ENCODE data around the gene SENP5. TPM values are rescaled to one million over a fixed set of nuclear protein-coding genes. Genes with fewer than 3 reads are reported as not detected.
"Not testable (repeated sequence)": the region's sequence is repeated elsewhere in the genome, so short reads cannot be mapped to it uniquely, and the experiment has no call there.

The SENP5 gene
- total and polyA plus RNA-seq, 5 donors from 2014 or later = 6.2 to 67.5 (median 7.1) TPM

GRCh38 chr3:196936288-196936687, 68.6 kb downstream of the SENP5 start:
- peaks cover 42% of the 10 kb centered on the region for H3K36me3 Mint-ChIP-seq
- Histone ChIP-seq H3K27me3 (ENCODE audit: control insufficient read depth, insufficient read depth, low read length) (no peaks in the 10 kb centered on the region), H3K36me3 (ENCODE audit: control insufficient read depth, insufficient read depth, low read length) (peaks cover 74% of the 10 kb centered on the region), H3K4me3 (ENCODE audit: low read depth, low read length) (no peak overlapping the region), H3K9me3 (ENCODE audit: control insufficient read depth in 2 of 2, low read length in 2 of 2) (no peaks in the 10 kb centered on the region), H3K27ac (ENCODE audit: insufficient read depth, low read length, poor library complexity, severe bottlenecking) (no peak overlapping the region), H3K4me1 (ENCODE audit: control insufficient read depth, insufficient read depth, low read length, poor library complexity, severe bottlenecking) (peaks cover 8% of the 10 kb centered on the region)
- no peak overlapping the region for H3K27ac Mint-ChIP-seq
- no peak for ATAC-seq (ENCODE audit: low read depth in 2 of 2)
- no peaks in the 10 kb centered on the region for H3K9me3 Mint-ChIP-seq
- no peaks in the 10 kb centered on the region for H3K27me3 Mint-ChIP-seq
- peaks cover under 1 to 29% (median 18%) of the 10 kb centered on the region in 4 donors for H3K4me1 Mint-ChIP-seq
- no peak for DNase-seq
- no peak overlapping the region for H3K4me3 Mint-ChIP-seq

DNA sequence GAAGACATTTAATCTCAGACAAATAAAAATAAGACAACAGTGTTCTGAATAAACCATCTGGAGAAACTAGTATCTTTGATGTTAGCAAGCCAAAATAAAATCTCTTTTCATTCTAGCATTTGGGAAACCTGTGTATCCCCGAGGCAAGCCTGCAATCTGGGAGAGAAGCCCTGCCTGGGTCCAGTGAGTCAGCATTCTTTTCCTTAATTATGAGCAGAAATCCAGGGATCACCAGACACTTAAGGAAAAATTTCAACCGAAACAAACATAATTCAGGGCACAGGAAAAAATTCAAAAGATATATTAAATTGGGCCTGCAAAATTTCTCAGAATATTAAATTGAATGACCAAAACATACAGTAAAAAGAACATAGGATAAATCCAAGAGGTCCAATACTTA, 70.4 kb downstream of the SENP5 start:
- ATAC-seq (ENCODE audit: low read depth in 2 of 2) = no peak

DNA sequence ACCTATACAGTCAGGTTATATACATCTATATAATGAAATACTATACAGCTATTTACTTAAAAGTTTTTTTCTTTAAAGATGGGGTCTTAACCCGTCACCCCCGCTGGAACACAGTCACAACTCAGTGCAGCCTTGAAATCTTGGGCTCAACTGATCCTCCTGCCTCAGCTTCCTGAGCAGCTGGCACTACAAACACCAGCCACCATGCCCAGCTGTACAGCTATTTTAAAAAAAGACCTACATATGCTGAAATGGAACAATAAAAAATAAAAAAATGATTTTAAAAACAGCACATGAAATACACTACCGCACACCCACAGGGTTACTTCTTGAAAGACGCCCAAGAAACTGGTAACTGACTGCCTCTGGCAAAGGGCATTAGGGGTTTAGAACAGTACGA, 70.9 kb downstream of the SENP5 start:
- Mint-ChIP-seq H3K4me3 (peak overlapping the region in 1 of 4 donors; percentile 98), H3K9me3 (no peaks in the 10 kb centered on the region), H3K27ac (peak overlapping the region in 2 of 3 donors; percentile 17 to 18), H3K27me3 (peaks cover 4% of the 10 kb centered on the region), H3K36me3 (peaks cover 35% of the 10 kb centered on the region), H3K4me1 (peaks cover 15 to 48% (median 31%) of the 10 kb centered on the region in 4 donors)
- no peak for ATAC-seq (ENCODE audit: low read depth in 2 of 2)
- Histone ChIP-seq H3K36me3 (ENCODE audit: control insufficient read depth, insufficient read depth, low read length) (peaks cover 59% of the 10 kb centered on the region), H3K27ac (ENCODE audit: insufficient read depth, low read length, poor library complexity, severe bottlenecking) (no peak overlapping the region), H3K4me1 (ENCODE audit: control insufficient read depth, insufficient read depth, low read length, poor library complexity, severe bottlenecking) (peaks cover 24% of the 10 kb centered on the region), H3K27me3 (ENCODE audit: control insufficient read depth, insufficient read depth, low read length) (no peaks in the 10 kb centered on the region), H3K4me3 (ENCODE audit: low read depth, low read length) (no peak overlapping the region), H3K9me3 (ENCODE audit: control insufficient read depth in 2 of 2, low read length in 2 of 2) (no peaks in the 10 kb centered on the region)
- DNase-seq = no peak

More for the DNA sequence above, 70.4 kb downstream of the SENP5 start:
- Histone ChIP-seq H3K27ac (ENCODE audit: insufficient read depth, low read length, poor library complexity, severe bottlenecking) (no peak overlapping the region), H3K4me1 (ENCODE audit: control insufficient read depth, insufficient read depth, low read length, poor library complexity, severe bottlenecking) (peaks cover 19% of the 10 kb centered on the region), H3K36me3 (ENCODE audit: control insufficient read depth, insufficient read depth, low read length) (peaks cover 62% of the 10 kb centered on the region), H3K9me3 (ENCODE audit: control insufficient read depth in 2 of 2, low read length in 2 of 2) (no peaks in the 10 kb centered on the region), H3K4me3 (ENCODE audit: low read depth, low read length) (no peak overlapping the region), H3K27me3 (ENCODE audit: control insufficient read depth, insufficient read depth, low read length) (no peaks in the 10 kb centered on the region)
- peaks cover 35% of the 10 kb centered on the region for H3K36me3 Mint-ChIP-seq
- peaks cover 4% of the 10 kb centered on the region for H3K27me3 Mint-ChIP-seq
- DNase-seq = no peak
- peaks cover 11 to 44% (median 26%) of the 10 kb centered on the region in 4 donors for H3K4me1 Mint-ChIP-seq
- H3K9me3 Mint-ChIP-seq = no peaks in the 10 kb centered on the region
- no peak overlapping the region for H3K27ac Mint-ChIP-seq
- H3K4me3 Mint-ChIP-seq = no peak overlapping the region

- peaks cover 35% of the 10 kb centered on the region for H3K36me3 Mint-ChIP-seq
- H3K4me1 Mint-ChIP-seq = peaks cover 15 to 61% (median 39%) of the 10 kb centered on the region in 4 donors
- H3K27ac ChIP-seq (ENCODE audit: insufficient read depth, low read length, poor library complexity, severe bottlenecking) = peak overlapping the region; percentile 97
- peaks cover 4% of the 10 kb centered on the region for H3K27me3 Mint-ChIP-seq
- no peaks in the 10 kb centered on the region for H3K9me3 Mint-ChIP-seq
- H3K4me3 ChIP-seq (ENCODE audit: low read depth, low read length) = peak overlapping the region; percentile 90
- H3K4me3 Mint-ChIP-seq = peak overlapping the region; percentile 98
- H3K9me3 ChIP-seq (ENCODE audit: control insufficient read depth in 2 of 2, low read length in 2 of 2) = no peaks in the 10 kb centered on the region
- peaks cover 28% of the 10 kb centered on the region for H3K4me1 ChIP-seq (ENCODE audit: control insufficient read depth, insufficient read depth, low read length, poor library complexity, severe bottlenecking)
- peaks cover 27% of the 10 kb centered on the region for H3K36me3 ChIP-seq (ENCODE audit: control insufficient read depth, insufficient read depth, low read length)
- peak in 2 of 3 donors; percentile 55 to 65 for DNase-seq
- peak overlapping the region; percentile 98 to 99 (median 99) for H3K27ac Mint-ChIP-seq
- H3K27me3 ChIP-seq (ENCODE audit: control insufficient read depth, insufficient read depth, low read length) = no peaks in the 10 kb centered on the region
- ATAC-seq (ENCODE audit: low read depth in 2 of 2) = peak; percentile 24 to 25
Observed at GRCh38 chr3:196941729-196942225, 74.1 kb downstream of the SENP5 start.

- no peaks in the 10 kb centered on the region for H3K27me3 ChIP-seq (ENCODE audit: control insufficient read depth, insufficient read depth, low read length)
- Mint-ChIP-seq H3K27ac (peak within 1 kb of the TSS; percentile 98 to 99 (median 99)), H3K36me3 (peaks cover 31% of the 10 kb centered on the region), H3K4me3 (peak within 1 kb of the TSS; percentile 98), H3K4me1 (peaks cover 15 to 59% (median 38%) of the 10 kb centered on the region in 4 donors), H3K9me3 (no peaks in the 10 kb centered on the region), H3K27me3 (peaks cover 4% of the 10 kb centered on the region)
- peak within 1 kb of the TSS; percentile 97 for H3K27ac ChIP-seq (ENCODE audit: insufficient read depth, low read length, poor library complexity, severe bottlenecking)
- peaks cover 28% of the 10 kb centered on the region for H3K4me1 ChIP-seq (ENCODE audit: control insufficient read depth, insufficient read depth, low read length, poor library complexity, severe bottlenecking)
- ATAC-seq (ENCODE audit: low read depth in 2 of 2) (peak; percentile 95 to 96), DNase-seq (peak; percentile 99)
- peaks cover 21% of the 10 kb centered on the region for H3K36me3 ChIP-seq (ENCODE audit: control insufficient read depth, insufficient read depth, low read length)
- H3K4me3 ChIP-seq (ENCODE audit: low read depth, low read length) = peak within 1 kb of the TSS; percentile 94
- H3K9me3 ChIP-seq (ENCODE audit: control insufficient read depth in 2 of 2, low read length in 2 of 2) = no peaks in the 10 kb centered on the region
Observed at GRCh38 chr3:196942226-196942914, 74.7 kb downstream of the SENP5 start, which contains the start of gene NCBP2. NCBP2 (minus strand) TSS chr3:196942528; CDS start chr3:196942503, 25 bp downstream.

GRCh38 chr3:196942915-196943277, 75.2 kb downstream of the SENP5 start:
- DNase-seq (peak in 1 of 3 donors; percentile 41), ATAC-seq (ENCODE audit: low read depth in 2 of 2) (no peak)
- peak overlapping the region; percentile 95 to 98 (median 98) for H3K4me3 Mint-ChIP-seq
- H3K36me3 Mint-ChIP-seq = peaks cover 27% of the 10 kb centered on the region
- peaks cover 15 to 56% (median 37%) of the 10 kb centered on the region in 4 donors for H3K4me1 Mint-ChIP-seq
- H3K9me3 Mint-ChIP-seq = no peaks in the 10 kb centered on the region
- Histone ChIP-seq H3K36me3 (ENCODE audit: control insufficient read depth, insufficient read depth, low read length) (peaks cover 16% of the 10 kb centered on the region), H3K4me3 (ENCODE audit: low read depth, low read length) (peak overlapping the region; percentile 94), H3K27me3 (ENCODE audit: control insufficient read depth, insufficient read depth, low read length) (no peaks in the 10 kb centered on the region), H3K9me3 (ENCODE audit: control insufficient read depth in 2 of 2, low read length in 2 of 2) (no peaks in the 10 kb centered on the region), H3K4me1 (ENCODE audit: control insufficient read depth, insufficient read depth, low read length, poor library complexity, severe bottlenecking) (peaks cover 28% of the 10 kb centered on the region), H3K27ac (ENCODE audit: insufficient read depth, low read length, poor library complexity, severe bottlenecking) (peak overlapping the region; percentile 97)
- H3K27me3 Mint-ChIP-seq = peaks cover 4% of the 10 kb centered on the region
- peak overlapping the region; percentile 89 to 99 (median 97) for H3K27ac Mint-ChIP-seq

- H3K9me3 Mint-ChIP-seq; ATAC-seq (ENCODE audit: low read depth in 2 of 2); H3K27me3 Mint-ChIP-seq; H3K27ac ChIP-seq (ENCODE audit: insufficient read depth, low read length, poor library complexity, severe bottlenecking); DNase-seq; H3K27me3 ChIP-seq (ENCODE audit: control insufficient read depth, insufficient read depth, low read length); H3K36me3 ChIP-seq (ENCODE audit: control insufficient read depth, insufficient read depth, low read length); H3K9me3 ChIP-seq (ENCODE audit: control insufficient read depth in 2 of 2, low read length in 2 of 2): not testable (repeated sequence)
- H3K4me1 ChIP-seq (ENCODE audit: control insufficient read depth, insufficient read depth, low read length, poor library complexity, severe bottlenecking) = peaks cover 28% of the 10 kb centered on the region
- Mint-ChIP-seq H3K27ac (peak overlapping the region in 1 of 3 donors; percentile 99), H3K4me3 (peak overlapping the region; percentile 7 to 98 (median 98)), H3K36me3 (peaks cover 15% of the 10 kb centered on the region), H3K4me1 (peaks cover 15 to 52% (median 32%) of the 10 kb centered on the region in 4 donors)
- H3K4me3 ChIP-seq (ENCODE audit: low read depth, low read length) = peak overlapping the region; percentile 94
Observed at GRCh38 chr3:196944037-196944790, 76.5 kb downstream of the SENP5 start.
